ENCODE data around the gene DUSP22.

DUSP22 gene

GRCh38 chr6:278494-278893, 13.8 kb upstream of the DUSP22 start:
- no peak for DNase-seq (ENCODE audit: low read depth)
- in situ Hi-C loops (cut with HindIII; ENCODE audit: low sequenced_read_pairs): loop anchor here (5.0 kb wide), 1 partner anchor 39 kb away; no protein-coding TSS in a partner anchor
- no peak for TF ChIP-seq CTCF (IDR thresholded peaks at IDR 0.05; ENCODE audit: low read depth, low read length, missing control alignments)
- H3K4me3 ChIP-seq (ENCODE audit: low read depth, low read length): no peak overlapping the region

- no peak for TF ChIP-seq CTCF (IDR thresholded peaks at IDR 0.05; ENCODE audit: low read depth, low read length, missing control alignments)
- DNase-seq (ENCODE audit: low read depth): no peak
- in situ Hi-C loops (cut with HindIII; ENCODE audit: low sequenced_read_pairs): loop anchor here (5.0 kb wide), 1 partner anchor 38 kb away; no protein-coding TSS in a partner anchor
- no peak overlapping the region for H3K4me3 ChIP-seq (ENCODE audit: low read depth, low read length)
Measured at GRCh38 chr6:279341-280029, 12.8 kb upstream of the DUSP22 start.

- TF ChIP-seq CTCF (IDR thresholded peaks at IDR 0.05; ENCODE audit: low read depth, low read length, missing control alignments): no peak
- no peak for DNase-seq (ENCODE audit: low read depth)
- no peak overlapping the region for H3K4me3 ChIP-seq (ENCODE audit: low read depth, low read length)
- in situ Hi-C loops (cut with HindIII; ENCODE audit: low sequenced_read_pairs): no loop called here
Measured at GRCh38 chr6:280775-281468, 11.4 kb upstream of the DUSP22 start.

- TF ChIP-seq CTCF (IDR thresholded peaks at IDR 0.05; ENCODE audit: low read depth, low read length, missing control alignments): no peak
- in situ Hi-C loops (cut with HindIII; ENCODE audit: low sequenced_read_pairs): no loop called here
- no peak for DNase-seq (ENCODE audit: low read depth)
- H3K4me3 ChIP-seq (ENCODE audit: low read depth, low read length): no peak overlapping the region
Measured at GRCh38 chr6:281469-282103, 10.7 kb upstream of the DUSP22 start.

- no peak for DNase-seq (ENCODE audit: low read depth)
- no peak overlapping the region for H3K4me3 ChIP-seq (ENCODE audit: low read depth, low read length)
- in situ Hi-C loops (cut with HindIII; ENCODE audit: low sequenced_read_pairs): no loop called here
- TF ChIP-seq CTCF (IDR thresholded peaks at IDR 0.05; ENCODE audit: low read depth, low read length, missing control alignments): no peak
Measured at GRCh38 chr6:282177-282866, 10.0 kb upstream of the DUSP22 start.

GRCh38 chr6:282867-283416, 9.3 kb upstream of the DUSP22 start:
- peak; percentile 1 for TF ChIP-seq CTCF (IDR thresholded peaks at IDR 0.05; ENCODE audit: low read depth, low read length, missing control alignments)
- in situ Hi-C loops (cut with HindIII; ENCODE audit: low sequenced_read_pairs): no loop called here
- DNase-seq (ENCODE audit: low read depth): no peak
- H3K4me3 ChIP-seq (ENCODE audit: low read depth, low read length): no peak overlapping the region
